ENCODE data around the gene FOXL2.

FOXL2 gene

DNA sequence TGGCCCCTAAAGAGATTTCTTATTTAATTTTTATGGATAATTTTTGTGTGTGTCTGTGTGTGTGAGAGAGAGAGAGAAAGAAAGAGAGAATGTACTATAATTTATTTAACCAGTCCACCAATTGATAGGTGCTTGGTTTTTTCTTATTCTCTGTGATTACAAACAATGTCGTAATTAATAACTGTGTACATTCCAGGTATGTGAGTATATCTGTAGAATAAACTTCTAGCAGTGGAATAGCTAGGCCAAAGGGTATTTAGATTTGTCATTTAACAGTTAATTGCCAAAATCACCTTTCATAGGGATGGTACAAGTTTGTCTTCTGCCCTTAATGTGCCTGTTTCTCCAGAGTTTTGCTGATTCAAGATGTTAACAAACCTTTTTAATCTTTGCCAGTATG lies 35.3 kb downstream of the FOXL2 start:
- DNase-seq = no peak
- in situ Hi-C loops (cut with HindIII; ENCODE audit: low pct_ligation_motif_present, low pct_unique_long_range_greater_than_20kb, low sequenced_read_pairs) = loop anchor here (25.0 kb wide), 1 partner anchor 199 kb away; no protein-coding TSS in a partner anchor

GRCh38 chr3:138909904-138910303 lies 37.0 kb downstream of the FOXL2 start:
- DNase-seq = no peak
- in situ Hi-C loops (cut with HindIII; ENCODE audit: low pct_ligation_motif_present, low pct_unique_long_range_greater_than_20kb, low sequenced_read_pairs) = loop anchor here (25.0 kb wide), 1 partner anchor 198 kb away; no protein-coding TSS in a partner anchor

DNA sequence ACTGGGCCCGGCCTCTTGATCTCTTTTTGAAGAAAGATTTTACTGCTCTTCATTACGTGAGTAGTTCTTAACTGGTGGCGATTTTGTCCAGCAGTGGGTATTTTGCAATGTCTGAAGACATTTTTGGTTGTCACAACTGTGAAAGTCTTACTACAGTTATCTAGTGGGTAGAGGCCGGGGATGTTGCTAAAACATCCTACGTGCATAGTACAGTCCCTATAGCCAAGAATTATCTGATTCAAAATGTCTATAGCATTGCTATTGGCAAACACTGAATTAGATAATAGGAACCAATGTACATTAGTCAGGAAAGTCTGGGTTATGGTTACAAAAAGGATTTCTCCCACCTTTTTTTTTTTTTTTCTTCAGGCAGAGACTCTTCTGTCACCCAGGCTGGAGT lies 38.1 kb downstream of the FOXL2 start:
- DNase-seq = no peak
- in situ Hi-C loops (cut with HindIII; ENCODE audit: low pct_ligation_motif_present, low pct_unique_long_range_greater_than_20kb, low sequenced_read_pairs) = loop anchor here (25.0 kb wide), 1 partner anchor 197 kb away; no protein-coding TSS in a partner anchor

DNA sequence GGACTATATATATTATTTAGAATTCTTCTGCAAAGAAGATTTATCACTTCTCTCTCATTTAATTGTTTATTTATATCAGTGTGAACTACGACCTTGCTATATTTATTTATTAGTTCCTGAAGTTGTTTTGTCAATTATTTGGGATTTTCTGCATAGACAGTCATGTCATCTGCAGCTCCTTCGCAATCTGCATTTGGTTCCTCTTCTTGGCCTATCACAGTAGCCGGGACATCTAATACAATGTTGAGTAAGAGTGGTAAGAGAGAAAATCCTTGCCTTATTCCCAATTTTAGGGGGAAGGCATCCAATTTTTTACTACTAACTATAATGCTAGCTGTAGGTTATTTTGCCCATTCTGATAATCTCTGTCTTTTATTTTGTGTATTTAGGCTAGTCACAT lies 39.4 kb downstream of the FOXL2 start:
- in situ Hi-C loops (cut with HindIII; ENCODE audit: low pct_ligation_motif_present, low pct_unique_long_range_greater_than_20kb, low sequenced_read_pairs) = loop anchor here (25.0 kb wide), 1 partner anchor 195 kb away; no protein-coding TSS in a partner anchor
- no peak for DNase-seq

GRCh38 chr3:138902171-138902570 lies 44.8 kb downstream of the FOXL2 start:
- DNase-seq = no peak
- in situ Hi-C loops (cut with HindIII; ENCODE audit: low pct_ligation_motif_present, low pct_unique_long_range_greater_than_20kb, low sequenced_read_pairs) = loop anchor here (25.0 kb wide), 1 partner anchor 190 kb away; no protein-coding TSS in a partner anchor

GRCh38 chr3:138901567-138901966 lies 45.4 kb downstream of the FOXL2 start:
- DNase-seq = no peak
- in situ Hi-C loops (cut with HindIII; ENCODE audit: low pct_ligation_motif_present, low pct_unique_long_range_greater_than_20kb, low sequenced_read_pairs) = loop anchor here (25.0 kb wide), 1 partner anchor 189 kb away; no protein-coding TSS in a partner anchor

DNA sequence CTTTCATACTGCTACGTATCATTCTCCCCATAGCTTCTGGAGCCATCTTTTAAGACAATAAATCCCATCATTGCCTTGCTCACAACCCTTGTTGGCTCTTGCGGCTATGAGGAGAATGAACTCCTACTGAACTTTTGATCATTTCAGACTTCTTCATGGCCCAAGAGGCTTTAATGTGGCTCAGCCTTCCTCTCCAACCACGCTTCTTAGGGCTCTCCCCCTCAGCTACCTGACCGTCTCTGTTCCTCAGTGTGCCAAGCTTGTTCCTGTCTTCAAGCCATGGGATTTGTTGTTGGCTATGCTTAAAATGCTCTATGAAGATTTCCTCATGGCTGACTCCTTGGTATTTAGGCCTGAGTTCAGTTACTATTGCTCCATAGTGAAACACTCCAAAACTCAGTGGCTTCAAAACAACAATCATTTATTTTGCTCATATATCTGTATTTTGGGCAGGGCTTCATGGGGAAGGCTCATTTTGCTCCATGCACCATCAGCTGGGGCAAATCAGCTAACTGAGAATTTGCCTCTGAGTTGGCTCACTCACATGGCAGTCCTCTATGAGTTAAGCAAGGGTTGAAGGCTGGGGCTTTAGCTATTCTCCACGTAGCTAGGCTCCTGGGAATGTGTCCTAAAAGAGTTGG lies 47.5 kb downstream of the FOXL2 start:
- DNase-seq = no peak
- in situ Hi-C loops (cut with HindIII; ENCODE audit: low pct_ligation_motif_present, low pct_unique_long_range_greater_than_20kb, low sequenced_read_pairs) = no loop called here

DNA sequence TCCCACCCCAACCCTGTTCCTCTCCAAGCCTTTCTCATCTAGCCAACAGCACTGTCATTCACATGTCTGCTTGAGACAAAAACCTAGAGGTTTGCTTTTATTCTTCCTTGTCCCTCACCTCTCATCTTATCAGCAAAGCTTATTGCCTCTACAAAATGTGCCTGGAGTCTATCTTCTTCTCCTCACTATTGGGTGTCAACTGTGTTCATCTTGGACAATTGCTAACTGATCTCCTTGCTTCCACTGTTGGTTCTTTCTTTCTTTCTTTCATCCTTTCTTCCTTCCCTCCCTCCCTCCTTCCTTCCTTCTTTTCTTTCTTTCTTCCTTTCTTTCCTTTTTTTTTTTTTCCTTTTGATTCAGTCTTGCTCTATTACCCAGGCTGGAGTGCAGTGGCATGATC lies 48.2 kb downstream of the FOXL2 start:
- in situ Hi-C loops (cut with HindIII; ENCODE audit: low pct_ligation_motif_present, low pct_unique_long_range_greater_than_20kb, low sequenced_read_pairs) = no loop called here
- no peak for DNase-seq

DNA sequence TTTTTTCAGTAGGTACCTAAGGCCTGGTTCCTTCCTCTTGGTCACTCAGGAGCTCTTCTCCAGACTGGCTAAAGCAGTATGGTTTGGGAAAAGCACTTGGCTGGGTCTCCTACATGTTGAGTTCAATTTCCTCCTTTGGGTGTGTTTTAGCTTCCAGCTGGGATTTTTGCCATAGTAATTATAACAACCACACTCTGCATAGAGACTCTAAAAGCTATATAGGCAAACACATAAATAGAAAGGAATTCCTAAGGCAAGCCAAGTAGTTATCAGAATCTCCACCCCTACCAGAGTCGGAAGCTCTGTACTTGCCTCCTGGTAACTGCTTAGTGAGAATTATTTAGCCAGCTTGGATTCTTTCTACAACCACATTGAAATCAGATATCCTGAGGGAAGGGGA lies 48.6 kb downstream of the FOXL2 start:
- in situ Hi-C loops (cut with HindIII; ENCODE audit: low pct_ligation_motif_present, low pct_unique_long_range_greater_than_20kb, low sequenced_read_pairs) = no loop called here
- DNase-seq = no peak

All from ACHN (cell line).